GM21526 (cell line): ENCODE data around the gene SLC6A12.

Experiments
- ATAC-seq: cut with Tn5 transposase; IDR thresholded peaks from one replicate; pipeline ENCODE4 v1.9.1; 2021; ENCODE audit warnings: moderate library complexity; ENCODE audit not compliant: unreplicated experiment, low FRiP score

SLC6A12 gene

DNA sequence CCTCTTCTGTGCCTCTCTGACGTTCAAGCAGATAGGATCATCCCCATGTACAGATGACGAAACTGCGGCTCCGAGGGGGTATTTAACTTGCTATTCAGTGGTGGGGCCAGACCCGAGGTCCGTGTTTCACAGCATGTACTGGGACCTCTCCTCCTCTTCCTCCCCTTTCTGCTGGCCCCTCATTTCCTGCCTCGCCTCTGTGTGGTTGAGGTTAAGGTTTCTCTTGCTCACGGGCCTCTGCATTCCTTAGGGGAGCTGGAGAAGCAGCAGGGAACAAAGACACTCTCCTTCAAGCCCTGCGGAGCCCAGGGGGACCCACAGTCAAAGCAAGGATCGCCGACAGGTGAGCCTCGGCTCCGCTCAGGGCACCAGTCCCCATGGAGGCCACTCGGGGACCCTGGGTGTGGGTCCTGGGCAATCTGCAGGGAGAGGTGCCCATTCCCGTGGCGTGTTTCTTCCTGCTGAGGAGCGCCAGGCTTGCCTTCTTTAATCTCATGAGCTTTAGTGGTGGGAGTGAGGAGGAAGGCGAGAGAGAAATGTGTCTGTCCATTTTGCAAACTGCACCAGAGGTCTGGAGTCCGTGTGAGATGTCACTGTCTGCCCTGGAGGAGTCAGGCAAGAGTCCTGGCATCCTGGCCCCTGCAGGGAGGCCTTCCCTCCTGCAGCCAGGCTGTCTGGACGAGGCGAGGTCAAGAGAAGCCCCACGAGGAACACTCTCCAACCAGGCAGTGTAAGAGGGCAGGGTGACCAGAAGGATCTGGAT lies 45.0 kb downstream of the SLC6A12 start:
- no peak for ATAC-seq

DNA sequence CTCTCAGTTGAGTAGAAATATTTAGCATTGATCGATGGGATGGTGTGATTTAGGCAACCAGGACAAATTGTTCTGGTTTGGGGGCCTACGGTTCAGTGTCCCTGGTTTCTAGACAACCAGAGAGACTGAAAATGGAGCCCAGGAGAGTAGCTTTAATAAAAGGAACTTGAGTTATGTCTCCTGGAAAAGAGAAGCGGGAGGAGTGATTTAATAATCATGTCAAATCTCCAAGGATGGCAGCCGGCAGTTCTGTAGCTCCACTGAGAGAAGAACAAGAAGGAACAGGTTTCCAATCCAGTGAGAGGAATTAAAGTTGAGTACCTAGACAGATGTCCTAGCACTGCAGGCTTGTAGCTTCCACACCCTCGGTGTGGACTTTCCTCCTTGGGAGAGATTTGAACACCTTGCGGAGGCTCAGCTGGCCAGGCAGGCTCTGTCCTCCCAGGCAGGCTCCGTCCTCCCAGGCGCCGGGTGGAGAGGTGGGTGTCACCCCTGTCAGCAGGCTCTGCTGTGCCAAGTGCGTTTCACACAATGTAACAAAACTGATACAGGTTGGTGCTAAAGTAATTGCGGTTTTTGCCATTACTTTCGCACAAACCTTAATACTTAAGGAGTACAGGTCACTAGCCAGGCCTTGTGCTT lies 45.9 kb downstream of the SLC6A12 start:
- ATAC-seq = no peak

DNA sequence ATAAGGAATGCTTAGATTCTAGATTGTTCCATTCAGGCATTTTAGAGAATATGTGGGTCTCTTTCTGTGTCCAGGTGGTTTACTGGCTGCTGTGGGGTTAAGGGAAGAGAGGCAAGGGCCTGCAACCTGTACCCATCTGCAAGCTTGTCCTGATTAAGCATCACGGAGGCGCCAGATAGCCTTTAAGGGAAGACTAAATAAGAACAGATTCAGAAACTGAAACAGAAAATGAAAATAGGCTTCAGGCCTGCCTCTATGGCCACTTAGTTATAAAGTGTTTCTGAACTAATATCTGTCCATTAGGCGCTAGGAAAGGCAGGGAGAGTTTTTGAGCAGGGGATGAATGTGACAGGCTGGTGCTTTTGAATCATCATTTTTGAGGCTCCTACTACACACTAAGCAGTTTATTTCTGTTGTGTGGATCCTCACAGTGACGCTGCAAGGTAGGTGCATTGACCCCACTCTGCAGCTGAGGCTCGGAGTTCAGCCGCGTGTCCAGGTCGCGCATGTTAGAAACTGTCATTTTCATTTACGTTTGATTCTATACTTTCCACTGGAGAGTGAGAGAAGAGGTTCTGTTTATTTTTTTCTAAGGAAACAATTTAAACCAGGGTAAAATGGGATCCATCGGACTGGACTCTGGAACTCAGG lies 47.4 kb downstream of the SLC6A12 start:
- no peak for ATAC-seq

DNA sequence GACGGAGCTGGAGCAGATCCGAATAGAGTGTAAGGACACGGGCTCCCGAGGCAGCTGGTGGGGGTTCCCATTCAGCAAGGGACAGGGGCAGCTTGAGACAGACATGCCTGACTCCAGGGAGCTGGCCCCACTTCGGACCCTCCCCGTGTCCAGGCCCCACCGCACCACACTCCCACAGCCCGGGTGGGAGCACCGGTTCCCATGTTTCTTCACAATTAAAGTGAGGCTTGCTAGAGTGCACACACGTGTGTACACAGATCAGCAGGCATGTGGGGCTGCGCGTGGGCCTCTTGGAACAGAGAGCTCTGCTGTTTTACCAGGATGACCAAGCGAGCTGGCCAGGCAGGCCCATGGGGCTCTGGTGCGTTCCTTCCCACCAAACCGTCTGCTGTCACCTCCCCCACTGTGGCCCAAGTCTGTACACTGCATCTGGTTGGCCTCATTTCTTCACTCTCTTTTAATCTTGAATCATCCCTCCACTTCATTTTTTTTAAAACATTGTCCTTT lies 48.0 kb downstream of the SLC6A12 start:
- ATAC-seq = no peak

DNA sequence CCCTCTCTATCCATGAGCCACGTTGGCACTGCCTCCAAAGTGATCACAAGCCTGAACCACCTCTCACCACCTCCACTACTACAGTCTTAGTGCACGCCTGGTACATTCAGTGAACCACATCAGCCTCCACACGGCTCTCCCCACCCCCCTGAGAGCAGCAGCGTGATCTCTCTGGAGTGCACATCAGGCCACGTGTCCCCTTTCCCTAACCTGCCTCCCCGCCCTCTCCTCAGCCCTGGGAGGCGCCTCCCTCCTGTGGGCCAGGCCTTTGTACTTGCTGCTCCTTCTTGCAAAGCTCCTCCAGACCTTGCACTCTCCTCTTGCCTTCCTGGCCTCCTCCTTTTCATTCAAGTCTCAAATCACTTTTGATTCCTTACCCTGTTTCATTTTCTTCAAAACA lies 49.8 kb downstream of the SLC6A12 start:
- no peak for ATAC-seq

DNA sequence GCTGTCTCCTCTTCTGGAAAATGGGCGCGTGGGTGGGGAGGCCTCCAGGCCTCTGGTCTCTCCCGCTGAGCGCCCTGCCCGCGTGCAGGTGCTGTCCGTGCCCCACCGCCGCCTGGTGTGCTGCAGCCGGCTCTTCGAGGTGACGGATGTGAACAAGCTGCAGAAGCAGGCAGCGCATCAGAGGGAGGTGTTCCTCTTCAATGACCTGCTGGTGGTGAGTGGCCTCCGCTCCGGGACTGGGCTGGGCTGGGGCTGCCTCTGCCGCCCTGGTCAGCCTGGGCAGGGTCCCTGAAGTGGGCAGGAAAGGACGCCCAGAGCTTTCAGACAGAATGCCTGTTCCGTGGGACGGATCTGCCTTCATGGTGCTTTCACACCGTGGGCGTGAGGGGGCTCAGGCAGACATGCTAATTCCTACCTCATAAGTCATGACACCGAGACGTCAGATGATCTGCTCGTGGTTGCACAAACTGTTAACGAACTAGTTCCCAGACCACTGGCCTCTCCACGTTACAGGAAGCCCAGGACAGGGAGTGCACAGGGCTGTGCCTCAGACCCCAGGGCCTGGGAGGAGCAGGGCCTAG lies 50.5 kb downstream of the SLC6A12 start:
- no peak for ATAC-seq

DNA sequence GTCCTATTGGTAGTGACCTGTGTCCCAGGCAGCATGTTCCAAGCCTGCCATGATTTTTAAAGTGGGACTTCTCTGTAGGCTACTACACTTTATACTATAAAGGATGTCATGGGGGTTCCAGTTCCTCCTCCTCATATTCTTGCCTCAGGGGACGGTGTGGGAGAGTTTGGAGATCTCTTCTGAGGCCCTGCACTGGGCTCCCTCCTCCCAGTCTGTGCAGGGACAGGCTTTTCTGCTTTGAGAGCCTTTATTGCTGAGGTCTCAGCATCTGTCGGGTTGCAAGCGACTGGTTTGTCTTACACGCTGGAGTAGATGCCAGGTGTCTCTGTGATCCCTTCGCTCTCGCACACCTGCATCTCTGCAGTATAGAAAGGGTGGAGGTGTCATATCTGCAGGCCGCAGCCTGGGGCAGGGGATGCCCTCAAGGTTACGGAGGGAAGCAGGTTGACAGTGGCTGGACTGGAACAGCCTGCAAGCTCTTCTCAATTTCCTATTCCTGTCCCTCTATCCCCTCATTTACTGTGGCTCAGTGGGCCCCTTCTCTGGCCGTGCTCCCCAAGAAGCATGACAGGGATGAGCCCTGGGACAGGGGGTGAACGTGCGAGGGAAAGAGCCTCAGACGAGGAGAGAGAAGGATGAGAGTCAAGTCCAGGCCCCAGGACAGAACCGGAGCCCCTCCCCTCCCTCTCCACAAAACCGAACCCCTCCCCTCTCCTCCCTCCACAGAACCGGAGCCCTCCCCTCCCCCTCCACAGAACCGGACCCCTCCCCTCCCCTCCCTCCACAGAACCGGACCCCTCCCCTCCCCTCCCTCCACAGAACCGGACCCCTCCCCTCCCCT lies 51.3 kb downstream of the SLC6A12 start:
- ATAC-seq = no peak

DNA sequence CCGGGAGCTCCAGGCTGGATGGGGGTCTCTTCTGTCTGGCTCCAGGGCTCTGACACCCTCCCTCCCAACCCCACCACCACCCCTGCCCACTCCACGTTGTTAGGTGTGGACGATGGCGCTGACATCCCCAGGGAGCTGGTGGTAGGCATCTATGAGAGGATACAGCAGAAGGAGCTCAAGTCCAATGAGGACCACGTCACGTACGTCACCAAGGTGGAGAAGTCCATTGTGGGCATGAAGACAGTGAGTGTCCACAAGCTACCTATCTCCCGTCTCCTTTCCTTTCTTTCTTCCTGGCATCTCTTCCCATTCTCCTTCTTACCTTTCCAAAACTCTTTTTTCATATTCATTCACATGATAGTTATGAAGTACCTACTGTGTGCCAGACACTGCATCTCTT lies 52.1 kb downstream of the SLC6A12 start:
- ATAC-seq = no peak

DNA sequence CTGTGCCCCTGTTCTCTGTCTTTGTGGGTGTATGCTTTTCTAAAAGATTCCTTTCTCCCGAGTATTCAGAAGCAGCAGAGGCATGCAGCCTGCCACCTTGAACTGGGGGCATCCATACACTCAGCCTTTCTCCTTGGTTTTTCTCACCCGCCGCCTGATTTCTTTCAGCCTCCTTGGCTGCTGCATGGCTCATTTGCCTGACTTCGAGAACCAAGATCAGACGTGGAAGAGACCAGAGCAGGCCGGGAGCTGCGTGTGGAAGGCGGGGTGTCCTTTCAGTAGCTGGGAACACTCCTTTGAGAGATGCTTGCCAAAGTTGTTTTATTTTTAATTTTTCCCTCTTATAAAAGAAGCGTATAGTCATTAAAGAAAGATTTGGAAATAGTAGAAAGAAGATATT lies 53.1 kb downstream of the SLC6A12 start:
- no peak for ATAC-seq

DNA sequence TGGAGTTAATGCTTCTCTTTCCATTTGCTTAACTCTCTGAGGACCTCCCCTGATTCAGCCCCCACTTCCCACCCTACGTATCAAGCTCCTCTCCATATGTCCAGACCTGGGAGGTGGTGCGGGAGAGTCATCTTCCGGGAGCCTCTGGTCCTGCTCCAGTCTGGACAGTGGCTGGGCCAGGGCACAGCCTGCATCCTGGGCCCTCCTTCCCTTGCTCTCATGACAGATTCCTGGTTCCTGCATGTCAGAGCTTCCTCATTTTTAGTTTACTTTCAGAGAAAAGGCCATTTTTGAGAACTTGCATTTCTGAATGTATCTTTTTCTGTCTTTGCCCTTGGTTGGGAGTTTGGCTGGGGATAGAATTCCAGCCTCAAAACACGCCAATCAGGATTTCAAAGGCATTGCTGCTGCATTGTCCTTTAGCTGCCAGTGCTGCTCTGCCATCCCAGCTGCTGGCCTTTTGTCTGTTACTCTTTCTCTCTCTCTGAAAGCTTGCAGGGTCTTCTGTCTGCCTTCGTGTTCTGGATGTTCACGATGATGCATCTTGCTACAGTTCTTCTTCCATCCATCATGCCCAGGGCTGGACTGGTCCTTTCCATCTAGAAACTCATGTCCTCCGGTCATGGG lies 54.7 kb downstream of the SLC6A12 start:
- no peak for ATAC-seq

DNA sequence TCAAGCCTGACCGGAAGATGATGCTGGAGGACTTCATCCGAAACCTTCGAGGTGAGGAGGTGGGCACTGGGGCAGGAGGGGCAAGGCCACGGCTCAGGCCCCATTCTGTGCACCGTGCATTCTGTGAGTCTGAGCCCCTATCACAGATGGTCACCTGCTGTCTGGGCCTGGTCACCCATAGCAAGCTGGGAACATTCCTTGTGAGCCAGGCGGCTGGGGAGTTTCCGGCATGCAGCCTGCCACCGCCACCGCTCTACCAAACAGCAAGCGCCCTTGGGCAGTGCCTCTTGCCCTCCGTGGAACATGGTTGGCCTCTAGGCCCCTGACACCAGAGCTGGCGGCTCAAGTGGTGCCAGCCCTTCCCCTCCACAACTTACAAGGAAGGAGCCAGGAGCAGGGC lies 56.3 kb downstream of the SLC6A12 start:
- ATAC-seq = no peak

DNA sequence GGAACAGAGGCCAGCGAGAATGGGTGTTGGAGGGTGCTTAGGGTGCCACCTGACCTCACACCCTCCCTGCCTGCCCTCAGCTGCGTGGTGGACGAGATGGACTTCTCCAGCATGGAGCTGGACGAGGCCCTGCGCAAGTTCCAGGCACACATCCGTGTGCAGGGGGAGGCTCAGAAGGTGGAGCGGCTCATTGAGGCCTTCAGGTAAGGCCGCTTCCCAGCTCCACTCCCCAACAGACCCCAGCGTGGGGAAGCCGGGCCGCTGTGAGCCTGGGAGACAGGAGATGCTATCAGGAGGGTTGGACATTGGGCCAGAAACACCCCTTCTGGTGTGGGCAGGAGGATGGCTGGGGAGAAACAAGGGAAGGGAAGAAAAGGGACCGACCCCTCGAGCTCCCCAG lies 57.0 kb downstream of the SLC6A12 start:
- ATAC-seq = no peak

DNA sequence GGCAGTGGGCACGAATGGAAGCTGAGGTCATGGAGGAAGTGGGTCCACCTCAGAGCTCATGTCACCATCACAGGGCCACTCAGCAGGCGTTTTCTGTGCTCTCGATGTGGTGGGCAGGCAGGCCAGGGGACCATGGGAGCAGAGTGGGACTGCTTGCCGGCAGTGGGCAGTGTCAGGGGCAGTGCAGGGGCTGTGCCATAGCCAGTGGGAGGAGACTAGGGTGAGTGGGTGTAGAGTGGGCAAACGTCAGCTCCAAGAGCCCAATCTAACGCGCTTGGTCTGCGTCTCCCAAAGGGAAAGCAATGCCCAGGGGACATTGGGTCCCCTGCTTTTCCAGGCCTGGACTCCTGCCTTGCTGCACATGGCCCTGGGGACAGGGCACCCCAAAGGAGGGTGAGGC lies 58.3 kb downstream of the SLC6A12 start:
- no peak for ATAC-seq

DNA sequence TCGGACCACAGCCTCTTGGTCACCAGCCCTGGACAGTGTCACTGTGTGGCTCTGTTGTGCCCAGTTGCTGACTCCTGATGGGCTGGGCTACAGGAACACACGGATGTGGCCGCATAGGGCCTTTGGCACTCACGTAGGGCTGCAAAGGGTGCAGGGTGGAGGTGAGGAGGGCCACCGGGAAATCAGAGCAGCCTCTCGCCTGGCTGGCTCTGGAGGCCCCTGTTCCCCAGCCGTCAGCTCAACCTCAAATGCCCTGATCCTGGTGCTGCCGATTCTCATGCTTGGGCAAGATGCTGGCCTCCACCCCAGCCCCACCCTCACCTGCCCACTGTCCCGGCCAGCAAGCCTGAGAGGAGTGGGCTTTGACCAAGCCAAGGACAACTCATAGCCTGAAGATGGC lies 59.0 kb downstream of the SLC6A12 start:
- ATAC-seq = no peak

DNA sequence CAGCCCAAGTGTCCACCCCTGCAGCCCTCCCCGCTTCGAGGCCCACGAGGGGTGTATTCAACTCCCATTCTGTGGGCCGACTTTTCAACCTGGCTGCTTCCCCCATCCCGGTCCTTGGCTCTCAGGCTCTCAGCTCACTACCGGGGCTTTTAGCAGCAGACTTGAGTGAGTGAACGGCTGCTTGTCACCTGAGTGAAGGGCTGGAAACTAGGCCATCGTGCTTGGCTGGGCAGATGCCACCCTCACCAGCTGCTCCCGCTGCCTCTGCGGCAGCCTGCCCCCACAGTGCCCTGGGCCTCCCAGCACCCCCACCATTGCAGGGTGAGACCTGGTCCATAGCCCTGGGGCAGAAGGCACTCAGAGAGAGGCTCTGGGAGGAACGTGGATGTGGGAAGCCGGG lies 59.9 kb downstream of the SLC6A12 start:
- no peak for ATAC-seq

DNA sequence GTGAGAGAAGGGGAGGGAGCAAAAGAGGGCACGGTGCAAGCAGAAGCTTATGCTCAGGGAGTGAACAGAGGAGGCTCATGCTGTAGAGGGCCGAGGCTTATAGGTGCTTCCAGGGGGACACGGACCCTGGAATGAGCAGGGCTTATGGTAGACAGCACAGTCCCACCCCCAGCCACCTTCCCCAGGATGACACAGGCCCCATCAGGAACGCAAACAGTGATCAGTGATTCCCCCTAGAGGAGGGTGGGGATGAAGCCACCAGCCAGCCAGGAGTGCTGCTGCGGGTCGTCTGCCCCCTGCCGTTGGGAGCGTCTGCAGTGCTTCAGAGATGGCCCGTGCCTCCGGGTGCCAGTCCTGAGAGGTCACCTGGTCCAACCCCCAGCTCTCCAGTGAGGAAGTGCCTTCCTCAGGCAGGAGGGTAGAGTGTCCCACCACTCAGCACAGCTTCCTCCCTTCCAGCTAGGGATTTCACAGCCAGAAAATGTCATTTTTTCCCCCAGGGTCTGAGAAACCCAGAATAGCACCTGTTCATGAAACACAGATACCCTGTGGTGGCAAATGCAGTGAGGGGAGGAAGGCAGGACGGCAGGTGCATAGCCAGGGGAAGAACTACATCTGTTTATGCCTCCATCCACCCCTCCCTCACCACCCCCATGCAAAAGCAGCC lies 60.7 kb downstream of the SLC6A12 start:
- peak; percentile 66 for ATAC-seq

DNA sequence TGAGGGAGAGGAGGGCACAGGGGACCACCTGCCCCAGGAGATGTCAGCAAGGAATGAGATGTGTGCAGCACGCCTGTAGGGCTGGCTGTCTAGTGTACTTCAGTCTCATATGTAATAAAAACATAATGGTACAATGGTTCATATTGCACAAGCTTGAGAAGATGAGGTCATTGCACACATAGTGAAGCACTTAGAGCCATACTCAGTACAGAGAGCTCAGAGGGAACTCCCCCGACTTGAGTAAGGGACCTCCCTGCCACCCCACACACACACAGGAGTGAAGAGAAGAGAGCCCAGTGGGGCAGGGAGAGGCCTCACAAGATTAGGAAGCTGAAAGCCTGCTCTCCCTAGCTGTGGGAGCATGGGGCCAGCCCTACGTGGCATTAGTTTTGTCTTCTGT lies 61.5 kb downstream of the SLC6A12 start:
- no peak for ATAC-seq

DNA sequence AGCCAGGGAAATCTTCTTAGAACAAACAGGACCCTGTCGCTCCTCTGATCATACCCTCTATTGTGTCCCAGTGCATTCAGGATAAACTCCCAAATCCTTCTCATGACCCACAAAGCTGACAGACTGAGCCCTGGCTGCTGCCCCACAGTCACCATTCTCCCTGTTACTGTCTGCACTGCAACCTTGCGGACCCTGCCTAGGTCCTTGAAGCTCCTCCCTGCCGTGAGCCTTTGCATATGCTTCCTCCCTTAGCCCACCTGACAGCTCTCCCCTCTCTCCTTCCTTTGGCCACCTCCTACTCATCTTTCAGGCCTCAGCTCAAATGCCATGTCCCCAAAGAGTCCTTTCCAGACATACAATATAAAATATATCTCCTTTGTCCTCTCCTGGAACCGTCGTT lies 62.4 kb downstream of the SLC6A12 start:
- ATAC-seq = no peak

DNA sequence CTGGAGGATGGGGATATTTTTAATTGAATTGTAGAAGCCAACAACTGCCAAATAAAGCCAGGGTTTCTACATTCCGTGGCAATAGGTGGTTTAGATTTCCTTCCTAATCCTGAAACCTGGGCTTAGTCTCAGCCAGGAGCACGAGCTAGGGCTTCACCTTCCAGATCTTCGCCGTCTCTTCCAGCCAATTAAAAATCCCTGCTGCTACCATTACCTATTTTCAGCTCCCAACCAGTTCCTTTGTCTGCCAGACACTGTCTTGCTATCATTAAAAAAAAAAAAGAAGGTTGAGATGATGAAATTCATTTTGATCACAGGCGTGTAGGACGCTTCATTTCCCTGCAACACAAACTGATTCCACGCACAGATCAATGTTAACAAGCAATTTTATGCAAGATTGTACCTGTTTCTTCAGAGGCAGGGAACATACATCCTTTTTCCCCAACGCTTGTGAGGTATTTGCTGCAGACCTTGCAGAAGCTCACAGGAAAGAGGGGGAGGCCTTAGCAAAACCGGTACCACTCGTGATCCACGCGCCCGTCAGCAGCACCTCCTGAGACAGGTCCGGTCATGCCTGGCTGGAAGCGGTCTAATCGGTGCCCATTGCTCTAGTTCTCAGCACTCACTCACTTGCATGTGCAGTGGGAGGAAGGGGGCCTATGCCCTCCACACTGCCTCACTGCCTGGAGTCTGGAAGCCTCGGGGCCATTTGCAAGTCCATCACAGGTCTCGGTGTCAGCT lies 65.1 kb downstream of the SLC6A12 start:
- ATAC-seq = no peak
